ENCODE measurements around the gene CPN2.

Gene CPN2

GRCh38 chr3:194395778-194396538 lies 44.8 kb upstream of the CPN2 start:
- Histone ChIP-seq H3K9me3 (ENCODE audit: insufficient read depth, low read depth, low read length) (no peaks in the 10 kb centered on the region), H3K4me3 (ENCODE audit: low read length, poor library complexity, severe bottlenecking) (peak overlapping the region; percentile 72), H3K4me2 (ENCODE audit: low read depth, low read length, poor library complexity, severe bottlenecking) (peak overlapping the region; percentile 91), H4K20me1 (ENCODE audit: insufficient read depth, low read length, poor library complexity, severe bottlenecking) (no peaks in the 10 kb centered on the region), H3K9ac (ENCODE audit: low read depth, low read length, poor library complexity, severe bottlenecking) (no peak overlapping the region), H3K4me1 (ENCODE audit: insufficient read depth, low read length, poor library complexity, severe bottlenecking) (peaks cover 35% of the 10 kb centered on the region), H3K79me2 (ENCODE audit: insufficient read depth, low read length) (no peaks in the 10 kb centered on the region), H3K27me3 (ENCODE audit: insufficient read depth, low read length, poor library complexity, severe bottlenecking) (no peaks in the 10 kb centered on the region), H3K9me2 (replicated peaks; ENCODE audit: low read depth, low read length) (no peaks in the 10 kb centered on the region), H3F3A (ENCODE audit: low read depth) (0 out of 2 replicates have a peak, but pooled peaks cover 4% of the 10 kb centered on the region), H2AFZ (ENCODE audit: low read length) (no peak overlapping the region), H3K36me3 (ENCODE audit: insufficient read depth, low read length) (no peaks in the 10 kb centered on the region)
- TF ChIP-seq CTCF (conservative IDR thresholded peaks at IDR 0.05; ENCODE audit: low read length) (no peak), EZH2phosphoT487 (IDR thresholded peaks at IDR 0.05; ENCODE audit: borderline replicate concordance) (no peak)

GRCh38 chr3:194395212-194395611 lies 44.1 kb upstream of the CPN2 start:
- no peak overlapping the region for H3K4me2 ChIP-seq (ENCODE audit: low read depth, low read length, poor library complexity, severe bottlenecking)
- H3K36me3 ChIP-seq (ENCODE audit: insufficient read depth, low read length), result no peaks in the 10 kb centered on the region
- H3K9me2 ChIP-seq (replicated peaks; ENCODE audit: low read depth, low read length), result no peaks in the 10 kb centered on the region
- H3K4me1 ChIP-seq (ENCODE audit: insufficient read depth, low read length, poor library complexity, severe bottlenecking), result peaks cover 35% of the 10 kb centered on the region
- no peaks in the 10 kb centered on the region for H3K9me3 ChIP-seq (ENCODE audit: insufficient read depth, low read depth, low read length)
- H4K20me1 ChIP-seq (ENCODE audit: insufficient read depth, low read length, poor library complexity, severe bottlenecking), result no peaks in the 10 kb centered on the region
- H3K27me3 ChIP-seq (ENCODE audit: insufficient read depth, low read length, poor library complexity, severe bottlenecking), result no peaks in the 10 kb centered on the region
- 0 out of 2 replicates have a peak, but pooled peaks cover 4% of the 10 kb centered on the region for H3F3A ChIP-seq (ENCODE audit: low read depth)
- no peak overlapping the region for H3K4me3 ChIP-seq (ENCODE audit: low read length, poor library complexity, severe bottlenecking)
- no peak overlapping the region for H3K9ac ChIP-seq (ENCODE audit: low read depth, low read length, poor library complexity, severe bottlenecking)
- H3K79me2 ChIP-seq (ENCODE audit: insufficient read depth, low read length), result no peaks in the 10 kb centered on the region
- TF ChIP-seq CTCF (conservative IDR thresholded peaks at IDR 0.05; ENCODE audit: low read length), result no peak
- TF ChIP-seq EZH2phosphoT487 (IDR thresholded peaks at IDR 0.05; ENCODE audit: borderline replicate concordance), result no peak
- no peak overlapping the region for H2AFZ ChIP-seq (ENCODE audit: low read length)

- 0 out of 2 replicates have a peak, but pooled peaks cover 4% of the 10 kb centered on the region for H3F3A ChIP-seq (ENCODE audit: low read depth)
- no peaks in the 10 kb centered on the region for H3K27me3 ChIP-seq (ENCODE audit: insufficient read depth, low read length, poor library complexity, severe bottlenecking)
- peaks cover 12% of the 10 kb centered on the region for H3K4me1 ChIP-seq (ENCODE audit: insufficient read depth, low read length, poor library complexity, severe bottlenecking)
- H3K79me2 ChIP-seq (ENCODE audit: insufficient read depth, low read length), result no peaks in the 10 kb centered on the region
- H3K9ac ChIP-seq (ENCODE audit: low read depth, low read length, poor library complexity, severe bottlenecking), result no peak overlapping the region
- H2AFZ ChIP-seq (ENCODE audit: low read length), result no peak overlapping the region
- no peak overlapping the region for H3K4me2 ChIP-seq (ENCODE audit: low read depth, low read length, poor library complexity, severe bottlenecking)
- no peak for TF ChIP-seq CTCF (conservative IDR thresholded peaks at IDR 0.05; ENCODE audit: low read length)
- no peak for TF ChIP-seq EZH2phosphoT487 (IDR thresholded peaks at IDR 0.05; ENCODE audit: borderline replicate concordance)
- no peaks in the 10 kb centered on the region for H3K9me2 ChIP-seq (replicated peaks; ENCODE audit: low read depth, low read length)
- no peaks in the 10 kb centered on the region for H3K9me3 ChIP-seq (ENCODE audit: insufficient read depth, low read depth, low read length)
- H3K36me3 ChIP-seq (ENCODE audit: insufficient read depth, low read length), result no peaks in the 10 kb centered on the region
- H3K4me3 ChIP-seq (ENCODE audit: low read length, poor library complexity, severe bottlenecking), result no peak overlapping the region
- no peaks in the 10 kb centered on the region for H4K20me1 ChIP-seq (ENCODE audit: insufficient read depth, low read length, poor library complexity, severe bottlenecking)
These were observed 41.4 kb upstream of the CPN2 start for GRCh38 chr3:194392576-194392975.
